Neuron (in vitro differentiated cells): ENCODE measurements around the gene SPESP1.

Experiments
- H2AFZ ChIP-seq: one replicate; pipeline ENCODE4 v1.6.1; 2013; ENCODE audit warnings: low read depth, mild to moderate bottlenecking, inconsistent platforms, low read length, moderate library complexity
- H3K27me3 ChIP-seq: one replicate; pipeline ENCODE4 v1.6.1; 2013; ENCODE audit warnings: low read length; ENCODE audit not compliant: insufficient read depth
- H3K36me3 ChIP-seq: one replicate; pipeline ENCODE4 v1.6.1; 2013; ENCODE audit warnings: low read length; ENCODE audit not compliant: insufficient read depth
- H3K4me1 ChIP-seq: one replicate; pipeline ENCODE4 v1.6.1; 2013; ENCODE audit warnings: low read length; ENCODE audit not compliant: insufficient read depth
- H3K4me3 ChIP-seq: 2 replicates; pipeline ENCODE4 v1.5.1; 2013; ENCODE audit warnings: mild to moderate bottlenecking, low read length, moderate library complexity
- H3K9me3 ChIP-seq: one replicate; pipeline ENCODE4 v1.6.1; 2013; ENCODE audit warnings: low read length

SPESP1 gene

GRCh38 chr15:68987676-68988075 lies 57.4 kb downstream of the SPESP1 start:
- Histone ChIP-seq H3K4me1 (peaks cover 7% of the 10 kb centered on the region), H3K27me3 (no peaks in the 10 kb centered on the region), H2AFZ (no peak overlapping the region), H3K9me3 (no peaks in the 10 kb centered on the region), H3K36me3 (no peaks in the 10 kb centered on the region), H3K4me3 (no peak overlapping the region)

DNA sequence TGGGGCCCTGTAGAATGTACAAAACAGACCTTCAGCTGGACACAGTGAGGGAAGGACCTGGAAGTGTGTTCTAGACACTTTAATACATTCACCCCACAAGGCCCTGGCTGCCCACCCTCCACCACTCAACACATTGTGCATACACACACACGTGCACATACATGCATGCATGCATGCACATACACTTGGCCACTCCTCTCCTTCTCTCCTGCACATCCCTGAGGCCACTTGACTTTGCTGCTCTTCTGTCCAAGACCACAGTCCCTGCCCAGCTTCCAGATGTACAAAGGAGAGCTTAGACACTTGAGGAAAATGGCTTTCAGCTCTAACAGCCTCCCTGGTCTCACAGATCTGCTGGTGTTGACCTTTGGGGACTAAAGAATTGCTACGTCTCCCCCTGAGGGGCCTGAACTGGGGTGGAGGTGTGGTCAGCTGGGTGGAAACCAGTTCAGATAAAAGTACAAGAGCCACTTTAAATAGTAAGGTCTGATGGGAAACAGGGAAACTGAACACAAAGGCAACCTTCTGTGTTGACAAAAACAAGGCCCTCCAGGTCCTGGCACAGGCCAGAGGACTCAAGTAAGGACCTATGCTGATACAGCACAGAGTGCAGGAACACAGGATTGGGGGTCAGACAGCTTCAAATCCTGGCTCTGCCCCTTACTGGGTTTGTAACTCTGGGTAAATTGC lies 59.4 kb downstream of the SPESP1 start:
- no peaks in the 10 kb centered on the region for H3K9me3 ChIP-seq
- no peak overlapping the region for H3K4me3 ChIP-seq
- H2AFZ ChIP-seq: no peak overlapping the region
- no peaks in the 10 kb centered on the region for H3K36me3 ChIP-seq
- no peaks in the 10 kb centered on the region for H3K27me3 ChIP-seq
- peaks cover 7% of the 10 kb centered on the region for H3K4me1 ChIP-seq

- peaks cover 7% of the 10 kb centered on the region for H3K4me1 ChIP-seq
- no peak overlapping the region for H2AFZ ChIP-seq
- no peaks in the 10 kb centered on the region for H3K9me3 ChIP-seq
- H3K27me3 ChIP-seq: no peaks in the 10 kb centered on the region
- H3K36me3 ChIP-seq: no peaks in the 10 kb centered on the region
- no peak overlapping the region for H3K4me3 ChIP-seq
These were observed 60.1 kb downstream of the SPESP1 start for GRCh38 chr15:68990231-68990991.

DNA sequence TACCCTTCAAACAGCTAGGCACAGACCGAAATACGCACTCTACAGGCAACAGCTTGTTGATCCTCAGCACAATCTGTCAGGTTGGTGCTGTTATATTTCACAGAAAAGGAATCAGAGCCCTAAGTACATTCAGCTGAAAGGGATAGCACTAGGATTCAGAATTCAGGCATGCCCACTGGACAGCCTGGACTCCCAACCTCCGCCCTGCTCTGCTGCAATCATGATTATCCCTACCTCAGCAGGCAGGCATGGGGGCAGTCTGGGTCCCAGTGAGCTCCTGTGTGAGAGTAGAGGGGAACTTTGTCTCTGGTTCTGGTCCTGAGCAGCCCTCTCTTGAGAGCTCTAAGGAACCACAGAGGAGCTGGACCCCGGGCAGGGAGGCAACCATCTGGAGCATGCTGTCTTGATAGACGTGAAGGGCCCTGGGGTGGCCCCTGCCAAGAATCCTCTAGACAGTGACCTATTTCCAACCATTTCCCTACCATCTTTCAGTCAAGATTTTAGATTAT lies 60.7 kb downstream of the SPESP1 start:
- Histone ChIP-seq H3K4me1 (peaks cover 7% of the 10 kb centered on the region), H3K36me3 (no peaks in the 10 kb centered on the region), H3K9me3 (no peaks in the 10 kb centered on the region), H3K4me3 (no peak overlapping the region), H2AFZ (no peak overlapping the region), H3K27me3 (no peaks in the 10 kb centered on the region)

DNA sequence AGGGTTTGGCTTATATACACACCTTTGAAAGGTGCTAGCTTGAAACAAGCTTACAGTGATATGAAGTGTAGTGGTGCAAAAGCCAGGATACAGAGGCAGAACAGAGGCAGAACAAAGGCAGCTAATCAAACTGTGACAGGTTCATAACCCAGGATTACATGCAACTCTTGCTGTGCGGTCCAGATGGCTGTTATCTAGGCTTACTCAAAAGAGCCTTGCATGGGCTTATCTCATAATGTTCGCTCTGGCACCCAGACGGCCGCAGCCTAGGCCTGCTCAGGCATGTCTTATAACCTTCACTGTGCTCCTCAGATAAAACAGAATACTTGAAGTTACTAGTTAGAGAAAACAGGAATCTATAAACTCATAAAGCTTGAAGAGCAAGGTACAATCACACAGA lies 61.4 kb downstream of the SPESP1 start:
- no peaks in the 10 kb centered on the region for H3K9me3 ChIP-seq
- no peak overlapping the region for H2AFZ ChIP-seq
- no peak overlapping the region for H3K4me3 ChIP-seq
- H3K27me3 ChIP-seq: no peaks in the 10 kb centered on the region
- H3K4me1 ChIP-seq: peaks cover 7% of the 10 kb centered on the region
- H3K36me3 ChIP-seq: no peaks in the 10 kb centered on the region

DNA sequence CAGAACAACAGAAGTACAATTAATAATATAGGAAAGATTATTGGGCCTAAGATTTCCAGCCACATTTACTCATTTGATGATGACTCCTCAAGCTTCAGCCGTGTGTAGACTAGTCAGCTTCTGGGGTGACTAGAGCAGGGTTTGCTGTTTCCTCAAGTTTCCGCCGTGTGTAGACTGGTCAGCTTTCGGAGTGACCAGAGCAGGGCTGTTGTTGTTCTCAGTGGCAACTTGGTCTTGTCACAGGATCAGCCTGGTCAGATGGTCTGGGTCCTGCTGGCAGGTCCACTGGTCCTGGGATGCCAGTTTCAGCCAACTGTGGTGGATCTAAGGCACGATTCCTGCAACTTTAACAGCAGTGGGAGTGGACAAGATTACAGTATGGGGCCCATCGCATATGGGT lies 62.4 kb downstream of the SPESP1 start:
- H3K4me3 ChIP-seq: no peak overlapping the region
- H2AFZ ChIP-seq: no peak overlapping the region
- no peaks in the 10 kb centered on the region for H3K36me3 ChIP-seq
- H3K9me3 ChIP-seq: no peaks in the 10 kb centered on the region
- peaks cover 7% of the 10 kb centered on the region for H3K4me1 ChIP-seq
- H3K27me3 ChIP-seq: no peaks in the 10 kb centered on the region

DNA sequence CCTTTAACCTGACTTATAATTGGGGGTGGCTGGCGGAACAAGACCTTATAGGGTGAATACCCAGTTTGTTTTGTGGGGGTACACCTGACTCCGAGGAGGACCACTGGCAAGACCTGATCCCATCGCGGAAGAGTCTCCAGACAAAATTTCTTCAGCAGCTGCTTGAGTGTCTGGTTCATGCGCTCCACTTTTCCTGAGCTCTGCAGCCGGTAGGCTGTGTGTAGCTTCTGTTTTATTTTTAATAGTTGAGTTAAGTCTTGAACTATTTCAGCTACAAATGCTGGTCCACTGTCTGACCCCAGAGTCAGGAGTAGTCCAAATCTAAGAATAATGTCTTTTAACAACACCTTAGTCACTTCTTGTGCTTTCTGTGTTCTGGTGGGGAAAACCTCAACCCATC lies 63.0 kb downstream of the SPESP1 start:
- no peak overlapping the region for H3K4me3 ChIP-seq
- peaks cover 7% of the 10 kb centered on the region for H3K4me1 ChIP-seq
- H2AFZ ChIP-seq: no peak overlapping the region
- H3K27me3 ChIP-seq: no peaks in the 10 kb centered on the region
- no peaks in the 10 kb centered on the region for H3K9me3 ChIP-seq
- H3K36me3 ChIP-seq: no peaks in the 10 kb centered on the region

DNA sequence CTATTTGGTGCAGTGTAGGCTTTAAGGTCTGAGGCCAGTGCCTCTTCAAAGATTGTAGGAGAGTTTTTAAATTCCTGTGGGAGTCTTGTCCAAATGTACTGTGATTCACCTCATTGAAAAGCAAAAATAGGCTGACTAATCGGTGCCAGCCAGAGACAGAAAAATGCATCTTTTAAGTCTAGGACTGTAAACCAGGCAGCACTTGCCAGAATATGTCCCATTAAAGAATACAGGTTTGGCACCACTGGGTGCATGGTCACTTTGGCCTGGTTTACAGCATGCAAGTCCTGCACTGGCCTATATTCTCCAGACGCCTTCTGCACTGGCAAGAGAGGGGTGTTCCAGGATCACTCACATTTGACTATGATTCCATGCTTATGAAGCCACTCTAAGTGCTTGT lies 63.8 kb downstream of the SPESP1 start:
- no peaks in the 10 kb centered on the region for H3K36me3 ChIP-seq
- H3K4me1 ChIP-seq: peaks cover 11% of the 10 kb centered on the region
- no peak overlapping the region for H2AFZ ChIP-seq
- H3K4me3 ChIP-seq: no peak overlapping the region
- no peaks in the 10 kb centered on the region for H3K27me3 ChIP-seq
- no peaks in the 10 kb centered on the region for H3K9me3 ChIP-seq

DNA sequence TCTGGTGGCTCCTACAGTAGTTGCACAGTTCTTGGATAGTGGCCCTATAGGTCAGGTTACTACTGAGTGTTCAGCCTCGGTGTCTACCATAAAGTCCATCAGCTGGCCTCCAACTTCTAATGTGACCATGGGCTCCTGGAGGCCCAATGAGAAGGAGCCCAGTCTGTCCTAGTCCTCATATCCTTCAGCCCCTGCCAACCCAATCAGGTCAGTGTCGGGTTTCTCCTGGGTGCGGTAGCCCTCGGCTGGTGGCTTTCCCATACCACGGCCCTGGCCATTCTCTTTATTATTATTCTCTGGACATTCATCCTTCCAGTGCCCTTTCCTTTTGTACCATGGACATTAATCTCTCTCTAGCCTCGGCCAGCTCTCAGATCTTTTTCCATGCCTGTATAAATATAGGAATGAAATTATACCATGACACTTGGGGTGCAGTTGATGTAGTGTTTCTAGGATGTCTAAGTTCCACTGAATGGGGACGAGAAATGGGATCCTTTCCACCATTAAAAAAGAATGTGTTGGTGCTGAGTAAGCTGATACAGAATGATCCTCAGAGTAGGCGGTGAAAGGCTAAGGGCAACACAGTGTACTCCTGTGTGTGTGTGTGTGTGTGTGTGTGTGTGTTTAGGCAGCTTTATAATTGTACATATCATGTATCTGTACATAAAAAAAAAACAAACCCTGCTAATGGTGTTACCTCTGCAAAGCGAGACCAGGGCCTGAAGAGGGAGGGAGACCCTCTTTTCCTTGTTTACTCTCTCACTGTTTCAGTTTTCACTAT lies 64.8 kb downstream of the SPESP1 start:
- Histone ChIP-seq H3K4me1 (peaks cover 10% of the 10 kb centered on the region), H3K9me3 (no peaks in the 10 kb centered on the region), H3K4me3 (no peak overlapping the region), H2AFZ (no peak overlapping the region), H3K27me3 (no peaks in the 10 kb centered on the region), H3K36me3 (no peaks in the 10 kb centered on the region)
